Cardiac septum (tissue), 1 donor: ENCODE data around the gene KCNN2. TPM values are rescaled to one million over a fixed set of nuclear protein-coding genes. Genes with fewer than 3 reads are reported as not detected.

ENCODE experiments used
- DNase-seq: peaks from one replicate; pipeline ENCODE4 v3.0.0-alpha.2; 2020; ENCODE audit warnings: low spot score
- intact Hi-C: fragments of 100-400 bp; cut with DNase I; formaldehyde crosslinking; loops from one replicate; pipeline ENCODE4 v1.14.0; 2022
- total RNA-seq: library from RNA; stranded (reverse); fragmentation: NEBNext Ultra II Directional; extraction: Animal tissue kit (Norgen Biotek cat#: 25700); gene quantifications from one replicate; pipeline ENCODE4 v1.2.1, GENCODE V29; 2021
- donor health status: DM: no; HTN: no; CAD: no.

Gene KCNN2
- total RNA-seq, 1 donor from 2014 or later: 2.6 TPM

DNA sequence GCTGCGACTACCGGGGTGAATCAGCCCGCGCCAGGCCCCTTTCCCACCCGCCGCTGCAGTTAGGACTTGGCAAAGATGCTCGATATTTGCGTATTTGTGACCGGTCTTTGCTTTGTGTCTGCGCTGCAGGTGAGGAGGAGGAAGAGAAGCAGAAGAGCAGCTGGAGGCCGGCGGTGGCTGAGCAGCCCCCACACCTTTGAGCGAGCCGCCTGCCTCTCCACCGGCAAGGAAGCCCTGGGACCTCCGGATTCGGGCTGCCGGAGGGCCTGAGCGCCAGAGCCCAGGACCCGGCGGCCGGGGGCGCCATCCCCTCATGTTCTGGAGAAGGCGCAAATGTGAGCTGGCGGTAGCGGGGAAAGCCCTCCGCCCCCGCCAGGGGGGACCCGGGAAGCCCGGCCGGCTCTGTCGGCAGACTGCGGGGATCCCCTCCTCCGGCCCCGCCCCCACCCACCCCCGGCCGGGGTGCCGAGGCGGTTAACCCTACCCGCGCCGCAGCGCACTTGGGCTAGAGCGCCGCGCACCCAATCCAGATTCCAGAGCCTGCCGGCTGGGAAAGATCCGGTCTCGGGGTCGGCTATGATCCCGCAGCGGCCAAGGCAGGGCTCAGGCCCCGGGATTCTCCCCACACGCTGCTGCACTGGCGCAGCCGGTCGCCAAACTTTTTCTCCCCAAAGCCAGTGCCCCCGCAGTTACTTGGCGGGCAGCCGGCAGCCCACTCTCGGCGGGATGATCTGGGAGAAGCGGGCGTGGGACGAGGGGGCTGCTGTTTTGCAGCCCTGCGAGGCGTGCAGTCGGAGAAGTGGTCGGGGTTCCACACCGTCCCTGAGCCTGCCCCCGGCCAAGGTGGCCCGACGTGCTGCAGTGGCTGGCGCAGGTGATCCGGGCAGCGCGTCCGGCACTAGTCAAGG lies 800 bp upstream of the KCNN2 start:
- intact Hi-C loops: loop anchor here (5.0 kb wide), 1 partner anchor 86 kb away; no protein-coding TSS in a partner anchor
- DNase-seq: no peak

DNA sequence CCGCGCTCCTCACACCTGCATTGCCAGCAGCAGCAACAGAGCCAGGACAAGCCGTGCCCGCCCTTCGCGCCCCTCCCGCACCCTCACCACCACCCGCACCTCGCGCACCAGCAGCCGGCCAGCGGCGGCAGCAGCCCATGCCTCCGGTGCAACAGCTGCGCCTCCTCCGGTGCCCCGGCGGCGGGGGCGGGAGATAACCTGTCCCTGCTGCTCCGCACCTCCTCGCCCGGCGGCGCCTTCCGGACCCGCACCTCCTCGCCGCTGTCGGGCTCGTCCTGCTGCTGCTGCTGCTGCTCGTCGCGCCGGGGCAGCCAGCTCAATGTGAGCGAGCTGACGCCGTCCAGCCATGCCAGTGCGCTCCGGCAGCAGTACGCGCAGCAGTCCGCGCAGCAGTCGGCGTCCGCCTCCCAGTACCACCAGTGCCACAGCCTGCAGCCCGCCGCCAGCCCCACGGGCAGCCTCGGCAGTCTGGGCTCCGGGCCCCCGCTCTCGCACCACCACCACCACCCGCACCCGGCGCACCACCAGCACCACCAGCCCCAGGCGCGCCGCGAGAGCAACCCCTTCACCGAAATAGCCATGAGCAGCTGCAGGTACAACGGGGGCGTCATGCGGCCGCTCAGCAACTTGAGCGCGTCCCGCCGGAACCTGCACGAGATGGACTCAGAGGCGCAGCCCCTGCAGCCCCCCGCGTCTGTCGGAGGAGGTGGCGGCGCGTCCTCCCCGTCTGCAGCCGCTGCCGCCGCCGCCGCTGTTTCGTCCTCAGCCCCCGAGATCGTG lies 517 bp downstream of the KCNN2 start:
- no peak for DNase-seq
- intact Hi-C loops: loop anchor here (5.0 kb wide), 1 partner anchor 85 kb away; no protein-coding TSS in a partner anchor

DNA sequence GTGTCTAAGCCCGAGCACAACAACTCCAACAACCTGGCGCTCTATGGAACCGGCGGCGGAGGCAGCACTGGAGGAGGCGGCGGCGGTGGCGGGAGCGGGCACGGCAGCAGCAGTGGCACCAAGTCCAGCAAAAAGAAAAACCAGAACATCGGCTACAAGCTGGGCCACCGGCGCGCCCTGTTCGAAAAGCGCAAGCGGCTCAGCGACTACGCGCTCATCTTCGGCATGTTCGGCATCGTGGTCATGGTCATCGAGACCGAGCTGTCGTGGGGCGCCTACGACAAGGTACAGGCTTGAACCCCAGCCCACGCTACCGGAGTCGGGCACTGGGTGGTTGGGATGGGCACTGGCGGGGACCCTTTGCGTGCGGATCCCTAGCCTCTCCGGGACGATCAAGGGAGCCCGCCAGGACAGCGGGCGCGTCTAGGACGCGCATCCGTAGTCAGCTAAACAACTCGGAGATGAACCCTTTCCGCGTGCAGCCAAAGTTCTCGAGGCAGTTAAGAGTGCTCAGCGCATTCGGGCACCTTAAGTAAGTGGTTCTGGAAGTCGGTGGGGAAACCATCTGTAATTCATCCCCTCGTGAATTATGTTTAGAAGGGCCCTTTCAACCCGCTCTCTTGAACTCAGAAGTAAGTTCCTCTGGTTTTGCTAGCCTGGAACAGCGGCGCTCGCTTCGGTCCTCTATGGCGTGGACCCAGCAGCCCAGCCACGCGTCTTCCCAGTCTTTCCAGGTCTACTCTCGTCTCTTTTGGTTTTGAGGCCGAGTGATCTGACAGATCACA lies 1.3 kb downstream of the KCNN2 start:
- DNase-seq: no peak
- intact Hi-C loops: loop anchor here (5.0 kb wide), 1 partner anchor 84 kb away; no protein-coding TSS in a partner anchor

DNA sequence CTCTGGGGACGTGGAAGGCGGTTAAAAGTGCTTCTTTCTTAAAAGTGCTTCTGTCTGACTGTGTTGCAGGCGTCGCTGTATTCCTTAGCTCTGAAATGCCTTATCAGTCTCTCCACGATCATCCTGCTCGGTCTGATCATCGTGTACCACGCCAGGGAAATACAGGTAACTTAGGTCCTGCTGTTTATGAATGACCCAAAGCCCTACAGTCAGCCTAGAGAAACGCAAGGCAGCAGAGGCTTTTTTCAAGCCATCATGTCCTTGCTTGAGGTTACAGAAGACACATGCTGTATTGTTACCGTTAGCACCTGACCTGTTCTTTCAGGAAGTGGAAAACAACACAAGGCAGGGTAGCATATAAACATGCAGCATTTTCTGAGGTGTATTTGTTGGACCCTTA lies 2.0 kb downstream of the KCNN2 start:
- DNase-seq: no peak
- intact Hi-C loops: loop anchor here (5.0 kb wide), 1 partner anchor 83 kb away; no protein-coding TSS in a partner anchor

DNA sequence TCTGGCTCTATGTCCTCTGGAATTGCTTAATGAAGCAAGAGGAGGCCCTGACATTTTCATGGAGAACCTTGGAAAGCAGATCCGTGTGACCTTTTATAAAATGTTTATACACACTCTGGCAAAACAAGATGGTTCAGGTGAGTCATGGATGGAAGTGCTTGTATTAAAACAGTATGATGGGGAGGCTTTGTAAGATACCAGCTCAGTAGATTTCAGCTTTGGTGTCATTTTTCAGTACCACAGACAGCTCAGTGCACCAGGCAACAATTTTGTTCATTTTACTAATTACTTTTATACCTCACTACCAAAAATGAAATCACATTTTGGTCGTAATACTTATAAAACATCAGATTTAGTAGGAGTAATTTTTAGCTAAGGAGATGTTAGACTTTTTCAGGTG lies 5.2 kb downstream of the KCNN2 start:
- intact Hi-C loops: no loop called here

DNA sequence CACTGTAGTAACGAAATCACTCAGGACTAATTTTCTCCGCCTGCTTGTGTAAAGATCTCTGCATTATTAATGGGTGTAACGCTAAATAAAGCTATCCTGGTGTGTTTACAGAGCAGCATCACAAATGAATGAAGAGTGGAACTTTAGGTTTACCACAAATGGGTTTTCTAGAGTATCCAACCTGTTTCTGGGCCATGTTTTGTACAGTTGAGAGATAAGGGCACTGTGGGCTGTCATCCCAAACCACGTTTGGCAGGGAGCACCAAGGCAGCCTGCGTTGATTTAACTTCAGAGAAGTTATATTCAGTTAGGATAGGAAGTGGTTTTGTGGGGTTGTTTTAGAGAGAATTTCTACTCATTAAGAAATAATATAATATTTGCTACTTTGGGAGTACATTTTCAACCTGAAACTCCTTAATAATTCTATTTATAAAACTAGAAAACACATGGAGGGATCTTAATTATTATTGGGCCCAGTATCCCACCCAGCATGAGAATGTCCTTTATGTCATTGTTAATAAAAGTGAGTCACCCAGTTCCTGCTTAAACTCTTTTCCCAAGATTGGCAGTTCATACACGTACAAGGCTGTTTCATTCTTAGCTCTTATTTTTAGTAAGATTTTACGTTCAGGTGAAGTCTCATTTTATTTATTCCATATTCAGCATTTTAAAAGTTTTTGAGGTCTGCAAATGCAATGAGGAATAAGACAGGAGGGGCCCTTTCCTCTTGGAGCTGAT lies 8.0 kb downstream of the KCNN2 start:
- DNase-seq: no peak
- intact Hi-C loops: no loop called here

More for the DNA sequence above, 5.2 kb downstream of the KCNN2 start:
- no peak for DNase-seq

DNA sequence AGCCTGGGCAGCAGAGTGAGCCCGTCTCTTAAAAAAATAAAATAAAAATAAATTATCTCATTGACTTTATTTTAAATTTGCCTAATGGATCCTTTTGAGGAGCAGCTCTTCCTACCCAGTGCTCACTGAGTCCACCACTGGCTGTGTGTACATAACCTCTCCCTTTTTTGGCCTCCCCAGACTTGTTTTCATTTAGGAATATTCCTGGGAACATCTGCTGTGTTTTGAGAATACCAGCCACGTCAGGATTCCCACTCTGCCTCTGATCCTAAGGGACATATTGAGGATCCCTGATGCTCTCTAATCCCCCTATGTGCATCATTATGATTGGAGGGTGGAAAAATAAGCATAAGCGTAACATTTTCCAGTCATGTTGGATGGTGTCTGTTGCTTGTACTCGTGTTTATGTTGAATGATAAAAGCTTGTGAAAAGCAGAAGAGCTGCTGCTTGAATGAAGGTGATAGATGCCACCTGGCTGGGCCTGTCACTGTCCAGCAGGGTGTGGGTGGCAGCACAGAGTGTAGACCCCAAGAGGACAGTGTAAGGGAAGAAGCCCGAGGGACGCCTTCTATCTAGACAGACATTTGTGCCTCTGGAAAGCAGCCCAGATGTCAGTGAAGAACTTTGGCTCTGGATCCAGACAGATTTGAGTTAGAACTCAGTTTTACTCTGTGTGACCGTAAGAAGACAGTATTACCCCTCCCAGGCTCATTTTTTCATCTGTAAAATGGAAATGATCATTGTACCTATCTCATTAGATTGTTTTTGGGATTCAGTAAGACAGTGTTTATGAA lies 15.4 kb downstream of the KCNN2 start:
- DNase-seq: no peak
- intact Hi-C loops: no loop called here

DNA sequence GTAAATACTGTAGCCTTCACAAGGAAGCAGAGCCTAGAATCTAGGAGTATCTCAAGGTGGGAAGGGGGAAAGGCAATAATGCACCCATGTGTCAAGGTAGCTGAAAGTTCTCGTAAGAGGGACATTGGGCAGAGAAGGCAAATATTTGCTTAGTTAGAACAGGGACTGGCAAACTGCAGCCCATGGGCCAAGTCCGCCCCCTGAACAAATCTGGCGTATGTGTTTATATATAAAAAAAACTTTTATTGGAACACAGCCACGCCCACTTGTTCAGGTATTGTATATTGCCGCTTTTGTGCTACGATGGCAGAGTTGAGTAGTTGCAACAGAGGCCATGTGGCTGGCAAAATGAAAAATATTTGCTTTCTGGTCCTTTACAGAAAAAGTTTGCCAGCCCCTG lies 16.1 kb downstream of the KCNN2 start:
- DNase-seq: no peak
- intact Hi-C loops: no loop called here

DNA sequence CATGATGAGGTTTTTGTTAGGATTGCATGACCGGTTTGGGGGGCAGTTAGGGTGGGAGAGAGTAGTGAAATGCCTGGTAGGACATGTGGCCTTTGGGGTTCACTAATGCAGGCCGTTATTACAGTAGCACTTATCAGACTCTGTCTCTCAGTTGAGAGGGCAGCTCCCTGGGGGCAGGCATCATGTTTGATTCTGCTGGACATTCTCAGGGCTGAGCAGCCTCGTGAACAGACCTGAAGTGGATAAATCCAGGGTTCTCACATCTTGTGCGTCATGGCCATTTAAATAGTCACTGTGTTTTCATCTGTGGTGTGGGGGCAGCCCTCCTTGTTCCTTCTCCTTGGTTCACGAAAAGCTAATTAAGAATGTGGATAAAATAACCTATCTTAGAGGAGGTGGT lies 18.9 kb downstream of the KCNN2 start:
- DNase-seq: no peak
- intact Hi-C loops: no loop called here

DNA sequence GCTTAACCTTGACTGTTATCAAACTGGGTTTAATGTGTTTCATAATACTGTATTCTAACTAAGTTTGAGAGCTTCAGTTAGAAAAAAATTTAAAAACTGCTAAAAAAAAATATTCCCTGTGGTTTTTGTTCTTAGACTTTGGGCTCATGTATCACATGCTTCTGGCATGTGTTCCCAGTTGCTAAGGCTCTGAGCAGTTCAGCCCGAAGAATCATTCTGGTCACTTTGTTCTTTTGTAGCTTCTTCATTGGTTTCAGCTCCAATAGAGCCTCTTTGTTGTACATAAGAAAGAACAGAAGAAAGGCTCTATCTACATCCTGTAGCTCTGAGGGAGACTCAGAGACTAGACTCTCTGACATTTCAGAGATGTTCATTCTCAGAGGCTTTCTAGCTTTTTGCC lies 25.6 kb downstream of the KCNN2 start:
- intact Hi-C loops: no loop called here
- DNase-seq: no peak

DNA sequence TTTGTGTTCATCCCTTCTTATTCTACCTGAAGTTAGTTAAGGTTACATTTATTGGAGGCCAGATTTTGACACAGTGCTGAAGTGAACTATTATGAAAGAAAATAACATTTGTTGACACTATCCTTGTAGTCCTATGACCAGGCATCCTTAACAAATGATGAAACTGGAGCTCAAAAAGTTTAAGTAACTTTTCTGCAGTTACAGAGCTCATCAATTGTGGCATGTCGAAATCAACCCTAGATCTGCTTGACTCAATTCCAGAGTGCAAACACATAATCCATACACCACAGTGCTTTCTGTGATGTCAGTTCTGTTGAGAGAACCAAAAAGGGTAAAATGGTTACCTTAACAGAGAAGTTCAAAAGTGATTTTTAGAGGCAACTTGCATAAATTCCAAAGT lies 28.6 kb downstream of the KCNN2 start:
- intact Hi-C loops: no loop called here
- DNase-seq: no peak

DNA sequence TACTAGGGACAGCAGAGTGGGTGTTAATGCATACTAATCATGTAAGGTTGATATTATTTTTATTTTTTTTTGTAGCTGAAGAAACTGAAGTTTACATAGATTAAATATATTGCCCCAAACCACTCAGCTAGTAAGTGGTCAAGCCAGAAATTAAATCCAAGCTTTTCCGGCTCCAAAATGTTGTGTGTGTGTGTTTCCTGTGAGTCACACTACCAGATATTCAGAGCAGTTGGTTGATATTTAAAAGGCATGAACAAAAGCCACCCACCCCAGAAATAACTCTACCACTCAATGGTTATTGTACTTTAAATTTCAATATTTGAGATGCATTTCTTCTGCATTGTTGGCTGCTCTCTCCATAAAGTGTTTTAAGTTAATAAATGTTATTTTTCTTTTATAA lies 29.5 kb downstream of the KCNN2 start:
- intact Hi-C loops: no loop called here
- no peak for DNase-seq

DNA sequence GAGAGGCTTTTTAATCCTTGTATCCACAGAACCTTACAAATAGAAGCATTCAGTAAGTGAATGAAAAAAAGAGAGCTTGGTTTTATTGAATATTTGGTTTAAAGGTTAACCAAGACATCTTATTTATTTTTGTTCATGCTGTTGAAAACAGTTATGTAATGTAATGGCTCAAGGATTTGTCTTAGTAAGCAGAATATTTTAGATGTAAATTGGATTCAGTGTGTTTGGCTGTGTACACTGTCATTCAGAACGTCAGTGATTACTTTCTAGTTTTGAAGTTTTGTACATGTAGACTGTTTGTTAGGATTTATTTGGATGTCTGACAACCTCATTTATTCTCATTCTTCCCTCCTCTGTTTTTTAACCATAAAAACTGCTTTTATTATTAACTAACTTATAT lies 31.3 kb downstream of the KCNN2 start:
- no peak for DNase-seq
- intact Hi-C loops: no loop called here

DNA sequence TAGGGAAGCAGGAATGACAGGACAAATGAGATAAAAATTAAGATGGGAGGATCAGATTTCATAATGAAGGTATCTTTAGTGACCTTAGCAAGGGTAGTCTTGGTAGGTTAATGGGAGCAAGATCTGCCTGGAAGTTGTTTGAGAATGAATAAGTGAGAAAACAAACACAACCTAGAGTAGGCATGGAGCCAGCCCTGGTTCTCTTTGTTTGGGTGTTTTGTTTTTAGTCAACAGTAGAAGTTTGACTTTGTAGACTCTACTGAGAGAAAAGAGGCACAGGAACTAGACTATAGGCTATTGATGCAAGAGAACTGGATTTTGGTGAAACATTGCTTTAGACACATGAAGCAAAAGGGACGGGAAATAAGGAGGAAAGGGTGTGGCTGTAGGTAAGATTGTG lies 40.3 kb downstream of the KCNN2 start:
- no peak for DNase-seq
- intact Hi-C loops: no loop called here

DNA sequence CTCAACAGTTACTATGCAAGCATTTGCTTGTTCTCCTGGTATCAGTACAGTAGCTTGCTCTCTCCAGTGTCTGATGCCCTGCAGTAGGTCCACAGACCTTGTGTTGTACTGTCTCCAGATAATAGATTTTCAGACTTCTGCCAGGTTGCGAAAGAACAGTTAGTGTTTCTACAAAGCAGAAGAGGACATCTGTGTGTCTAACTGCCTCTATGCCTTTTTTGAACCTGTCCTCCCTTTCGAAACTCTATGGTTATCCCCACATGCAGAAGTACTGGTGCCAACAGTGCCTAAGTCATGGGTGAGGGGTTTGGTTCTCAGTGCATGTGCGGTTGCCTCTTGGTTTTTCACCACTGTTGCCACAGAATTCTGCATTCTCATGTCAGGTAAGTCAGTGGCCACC lies 45.9 kb downstream of the KCNN2 start:
- intact Hi-C loops: no loop called here
- DNase-seq: no peak

DNA sequence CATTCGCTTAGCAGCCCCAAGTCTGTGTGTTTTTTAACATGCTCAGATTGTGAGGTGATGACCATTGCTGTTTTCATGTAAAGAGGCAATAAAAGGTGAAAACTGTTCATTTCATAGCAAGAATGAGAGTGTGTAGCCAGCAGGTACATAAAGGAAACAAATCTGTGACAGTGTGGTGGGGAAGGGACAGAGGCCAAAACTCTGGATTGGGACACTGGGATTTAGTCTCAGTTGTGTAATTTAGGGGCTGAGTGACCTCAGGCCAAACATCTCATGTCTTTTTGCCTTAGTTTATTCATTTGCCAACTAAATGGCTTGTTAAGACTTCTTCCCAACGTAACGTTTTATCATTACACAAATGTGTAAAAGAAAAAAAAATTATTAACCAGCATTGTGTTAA lies 47.0 kb downstream of the KCNN2 start:
- intact Hi-C loops: no loop called here

DNA sequence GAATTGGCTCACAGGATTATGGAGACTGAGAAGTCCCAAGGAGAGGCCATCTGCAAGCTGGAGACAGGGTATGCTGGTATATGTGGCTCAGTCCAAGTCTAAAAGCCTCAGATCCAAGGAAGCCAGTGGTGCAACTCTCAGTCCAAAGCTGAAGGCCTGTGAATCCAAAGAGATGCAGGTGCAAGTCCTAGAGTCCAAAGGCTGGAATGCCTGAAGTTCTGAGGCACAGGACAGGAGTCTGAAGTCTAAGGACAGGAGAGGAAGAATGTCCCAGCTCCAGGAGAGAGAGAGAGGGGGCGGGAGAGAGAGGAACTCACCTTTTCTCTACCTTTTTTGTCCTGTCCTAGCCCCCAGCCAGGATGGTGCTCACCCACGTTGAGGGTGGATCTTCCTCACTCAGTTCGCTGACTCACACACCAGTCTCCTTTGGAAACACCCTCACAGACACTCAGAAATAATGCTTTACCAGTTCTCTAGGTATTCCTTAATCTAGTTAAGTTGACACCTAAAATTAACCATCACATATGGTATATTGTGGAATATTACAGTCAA lies 49.6 kb downstream of the KCNN2 start:
- intact Hi-C loops: no loop called here
- no peak for DNase-seq

More for the DNA sequence above, 47.0 kb downstream of the KCNN2 start:
- no peak for DNase-seq

DNA sequence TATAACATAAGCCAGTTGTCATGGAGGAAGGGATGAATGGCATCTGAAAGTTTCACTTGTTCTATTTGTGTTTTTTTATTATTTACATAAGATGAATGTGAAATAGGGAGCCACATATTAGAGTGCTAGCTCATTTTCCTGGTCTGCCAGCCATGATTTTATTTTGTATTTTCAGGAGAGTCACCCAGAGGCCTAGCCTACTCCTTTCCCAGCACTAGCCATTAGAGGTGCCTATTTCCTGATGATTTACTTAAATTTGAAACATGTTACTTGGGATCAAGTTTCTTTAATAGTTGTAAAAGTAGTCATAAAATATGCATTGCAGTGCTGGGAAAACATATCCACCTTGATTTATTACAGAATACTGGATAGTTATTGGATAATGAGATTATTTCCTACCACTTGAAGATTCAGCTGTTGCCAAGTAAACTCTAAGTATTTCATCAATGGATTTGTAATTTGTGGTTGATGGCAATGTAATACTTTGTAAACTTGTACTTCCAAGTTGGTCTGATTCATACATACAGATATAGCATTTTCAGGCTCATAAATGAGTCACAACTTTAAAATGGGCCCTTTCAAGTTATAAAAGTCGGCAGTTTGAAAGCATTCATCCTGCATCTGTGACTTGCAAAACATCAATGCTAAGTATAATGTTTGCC lies 50.8 kb downstream of the KCNN2 start:
- intact Hi-C loops: no loop called here

More for the DNA sequence above, 50.8 kb downstream of the KCNN2 start:
- no peak for DNase-seq
